ENCODE results near the gene CPXM2.

Gene CPXM2

DNA sequence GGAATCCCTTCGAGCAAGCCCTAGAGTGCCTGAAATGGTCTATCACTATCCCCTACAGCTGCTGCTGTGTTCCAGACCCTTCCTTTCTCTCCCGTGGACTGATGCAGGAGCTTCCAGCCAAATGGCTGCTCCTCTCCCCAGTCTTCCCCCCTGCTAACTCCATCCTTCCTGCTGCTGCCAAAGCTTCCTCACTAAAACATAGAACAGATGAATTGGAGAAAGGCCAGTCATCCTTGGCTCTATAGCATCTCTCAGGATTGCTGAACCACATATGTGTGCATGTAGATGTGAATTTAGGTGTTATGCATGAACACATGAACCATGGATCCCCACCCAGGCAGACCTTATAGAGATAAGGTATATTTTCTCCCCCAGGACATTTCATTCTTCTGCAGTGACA is 164.8 kb downstream of the CPXM2 start:
- no peak for DNase-seq

DNA sequence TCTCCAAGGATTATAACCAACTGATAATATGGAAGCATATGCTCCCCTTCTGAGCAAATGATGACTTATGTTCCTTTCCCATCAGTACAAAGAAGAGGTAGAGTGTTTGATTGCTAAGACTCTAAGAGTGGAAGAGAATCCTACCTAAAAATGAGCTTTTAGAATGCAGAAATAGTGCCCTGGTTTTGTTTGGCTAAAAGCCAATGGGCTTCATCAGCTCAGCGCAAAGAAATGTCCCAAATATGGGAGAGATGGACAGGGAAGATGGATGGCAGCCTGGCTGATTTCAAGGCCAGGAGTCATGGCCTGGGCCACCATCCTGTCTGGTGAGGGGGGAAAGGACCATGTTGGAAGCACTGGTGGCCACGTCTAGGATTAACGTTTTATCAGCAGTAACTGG is 165.2 kb downstream of the CPXM2 start:
- DNase-seq, result no peak

DNA sequence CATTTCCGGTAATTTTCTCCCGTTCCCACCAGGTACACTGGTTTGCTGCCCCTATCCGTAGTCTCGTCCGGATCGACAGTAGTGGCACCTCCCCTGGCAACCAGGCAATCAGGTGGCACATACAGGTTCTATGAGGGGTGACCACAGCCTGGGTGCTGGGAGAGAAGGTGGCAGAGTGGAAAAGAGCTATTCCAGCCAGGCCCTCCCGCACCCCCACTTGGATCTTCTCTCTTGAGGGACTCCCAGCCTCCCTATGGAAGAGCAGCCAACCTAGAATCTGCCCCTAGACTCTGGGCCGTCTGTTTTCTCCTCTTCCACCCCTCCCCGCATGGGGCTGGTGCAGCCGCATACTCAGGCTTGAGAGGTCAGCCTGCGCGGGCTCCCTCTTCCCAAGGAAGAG is 166.9 kb downstream of the CPXM2 start:
- DNase-seq, result no peak

DNA sequence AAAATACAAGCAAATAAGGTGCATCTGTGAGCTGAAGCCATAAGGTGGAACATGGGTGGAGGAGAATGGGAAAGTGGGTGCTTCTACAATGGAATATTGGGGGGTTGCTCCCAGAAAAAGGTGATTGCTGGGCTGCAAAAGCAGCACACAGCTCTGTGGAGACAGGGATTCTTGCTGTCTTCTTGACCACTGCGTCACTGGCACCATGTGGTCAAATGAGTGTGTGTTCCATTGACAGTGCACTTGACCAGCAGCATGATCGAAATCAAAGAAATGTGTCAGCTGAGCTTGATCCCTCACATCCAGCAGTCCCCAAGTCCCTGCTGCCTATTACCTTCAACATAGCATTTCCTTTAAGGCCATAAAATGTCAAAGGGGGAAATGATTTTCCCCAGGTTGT is 169.3 kb downstream of the CPXM2 start:
- DNase-seq, result no peak

DNA sequence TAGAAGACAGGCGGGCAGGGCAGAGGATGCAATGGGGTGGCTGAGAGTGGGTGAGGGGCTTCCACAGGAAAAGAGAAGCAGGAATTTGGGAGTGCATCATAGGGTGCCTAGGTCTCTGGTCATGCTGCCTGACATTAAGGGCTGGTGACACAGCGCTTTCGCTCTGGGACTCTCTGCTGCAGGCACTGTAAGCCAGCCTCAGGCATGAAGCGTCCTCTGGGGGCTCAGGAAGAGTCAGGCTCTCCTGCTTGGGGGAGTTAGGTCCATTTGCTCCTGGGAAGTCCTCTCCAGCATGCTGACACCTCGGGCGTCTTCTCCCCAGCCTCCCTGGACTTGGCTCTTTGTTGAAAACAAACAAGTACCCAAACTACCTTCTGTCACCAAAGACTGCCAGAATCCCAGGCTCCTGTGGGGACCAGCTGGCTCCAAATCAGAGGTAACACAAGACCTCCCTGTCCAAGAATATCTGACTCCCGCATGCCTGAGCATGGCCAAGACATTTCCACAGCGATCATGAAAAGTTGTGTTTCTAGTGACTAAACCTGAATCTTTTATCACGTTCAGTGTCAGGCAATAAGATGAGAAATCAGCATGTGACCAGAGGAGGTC is 170.1 kb downstream of the CPXM2 start:
- DNase-seq, result no peak

DNA sequence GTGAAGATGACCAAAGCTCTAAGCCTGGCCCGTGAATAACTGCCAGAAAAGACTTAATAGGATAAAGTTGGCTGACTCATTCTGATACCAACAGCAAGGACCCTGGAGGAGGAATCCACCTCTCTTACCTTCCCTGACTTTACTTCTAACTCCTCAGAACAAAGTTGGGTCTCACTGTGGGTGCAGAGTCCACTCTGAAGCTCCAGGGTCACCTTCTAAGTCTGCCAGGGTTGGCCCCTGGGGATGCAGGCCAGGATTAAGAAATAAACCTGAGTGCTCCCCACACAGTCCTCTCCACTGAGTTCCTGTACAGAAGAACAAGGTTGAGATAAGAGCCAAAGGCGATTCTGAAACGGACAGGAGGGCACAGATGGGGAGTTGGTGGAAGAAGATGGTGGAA is 171.1 kb downstream of the CPXM2 start:
- no peak for DNase-seq

DNA sequence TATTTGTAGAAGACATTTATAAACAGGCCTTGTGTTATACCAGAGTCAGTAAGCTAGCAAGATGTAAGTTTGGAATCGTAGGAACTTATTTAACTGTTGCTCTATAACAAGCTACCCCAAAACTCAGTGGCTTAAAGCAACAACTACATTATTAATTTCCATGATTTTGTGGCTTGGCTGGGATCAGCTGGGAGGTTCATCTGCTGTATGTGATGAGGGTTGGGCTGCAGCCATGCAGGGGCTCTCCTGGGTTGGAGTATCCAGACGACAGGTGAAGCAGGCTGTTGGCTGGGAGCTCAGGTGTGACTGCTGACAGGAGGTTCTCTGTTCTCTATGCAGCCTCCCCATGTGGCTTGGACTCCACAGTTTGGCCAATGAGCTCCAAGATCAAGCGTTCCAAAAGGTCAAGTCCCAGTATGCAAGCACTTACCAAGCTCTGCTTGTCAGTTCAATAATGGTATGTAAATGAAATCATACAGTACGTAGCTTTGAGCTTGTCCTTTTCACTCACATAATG is 173.0 kb downstream of the CPXM2 start:
- DNase-seq, result no peak

DNA sequence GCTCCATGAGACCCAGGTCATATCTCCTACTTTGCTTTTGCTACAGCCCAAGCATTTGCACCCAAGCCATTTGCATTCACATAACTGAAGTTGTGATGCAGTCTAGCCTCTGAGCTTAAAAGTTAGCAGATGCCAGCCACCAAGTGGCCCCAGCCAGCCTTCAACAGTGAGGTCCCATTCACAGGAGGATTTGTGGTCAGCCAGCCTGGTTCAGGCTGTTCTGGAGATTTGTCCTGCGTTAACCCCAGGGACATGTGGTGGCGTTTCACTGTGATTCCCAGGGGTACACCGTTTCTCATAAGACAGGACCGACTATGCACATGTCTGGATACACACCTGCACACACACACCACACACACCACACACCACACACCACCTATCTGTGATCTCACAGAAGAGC is 174.3 kb downstream of the CPXM2 start:
- DNase-seq, result no peak

DNA sequence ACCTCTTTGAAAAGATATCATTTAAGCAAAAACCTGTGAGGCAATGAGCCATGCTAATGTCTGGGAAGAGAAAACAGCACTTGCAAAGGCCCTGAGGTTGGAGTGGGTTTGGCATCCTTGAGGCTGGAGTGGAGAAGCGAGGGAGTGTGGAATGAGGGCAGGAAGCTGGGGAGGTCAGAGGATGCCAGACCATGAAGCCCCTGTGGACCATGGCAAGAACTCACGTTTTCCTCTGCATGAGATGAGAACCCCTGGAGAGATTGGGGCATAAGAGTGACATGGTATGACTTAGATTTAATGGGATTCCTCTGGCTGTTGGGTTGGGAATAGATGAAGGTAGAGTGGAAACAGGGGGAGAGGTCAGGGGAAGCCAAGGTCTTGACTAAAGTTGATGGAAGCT is 176.1 kb downstream of the CPXM2 start:
- no peak for DNase-seq

DNA sequence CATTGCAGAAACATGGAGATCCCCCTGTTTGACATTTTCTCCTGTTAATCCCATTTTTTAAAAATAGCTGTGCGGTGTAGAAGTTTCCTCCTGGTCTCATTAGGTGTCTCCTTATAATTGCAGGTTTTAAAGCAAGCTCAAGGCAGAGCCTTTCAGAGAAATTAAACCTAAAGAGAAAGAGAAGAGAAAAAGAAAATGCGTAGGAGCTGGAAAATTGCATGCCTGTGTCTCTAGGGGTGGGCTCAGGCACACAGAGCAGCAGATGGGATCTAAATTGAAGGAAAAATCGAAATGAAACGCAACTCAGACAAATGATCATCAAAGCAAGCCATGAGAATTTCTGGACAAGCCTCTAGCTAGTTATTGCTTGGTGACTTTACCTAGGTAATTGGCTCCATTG is 185.4 kb downstream of the CPXM2 start:
- DNase-seq, result no peak

DNA sequence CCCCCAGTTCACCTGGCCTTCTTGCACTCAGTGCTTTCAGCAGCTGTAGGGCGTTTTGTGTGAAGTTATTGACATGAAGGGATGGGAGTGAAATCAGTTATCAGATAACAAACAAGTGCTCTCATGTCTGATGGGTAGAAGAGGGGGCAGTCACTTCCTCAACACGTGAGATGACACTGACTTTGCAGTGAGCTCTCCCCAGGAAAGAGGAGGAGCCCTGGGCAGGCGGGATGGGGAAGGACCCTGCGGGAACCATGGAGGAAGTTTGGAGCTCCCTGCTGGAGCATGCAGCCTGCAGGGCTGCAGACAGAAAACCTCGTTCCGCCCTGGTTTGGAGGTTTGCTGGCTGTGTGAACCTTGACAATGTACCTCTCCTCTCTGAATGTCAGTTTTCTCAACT is 186.8 kb downstream of the CPXM2 start:
- no peak for DNase-seq

DNA sequence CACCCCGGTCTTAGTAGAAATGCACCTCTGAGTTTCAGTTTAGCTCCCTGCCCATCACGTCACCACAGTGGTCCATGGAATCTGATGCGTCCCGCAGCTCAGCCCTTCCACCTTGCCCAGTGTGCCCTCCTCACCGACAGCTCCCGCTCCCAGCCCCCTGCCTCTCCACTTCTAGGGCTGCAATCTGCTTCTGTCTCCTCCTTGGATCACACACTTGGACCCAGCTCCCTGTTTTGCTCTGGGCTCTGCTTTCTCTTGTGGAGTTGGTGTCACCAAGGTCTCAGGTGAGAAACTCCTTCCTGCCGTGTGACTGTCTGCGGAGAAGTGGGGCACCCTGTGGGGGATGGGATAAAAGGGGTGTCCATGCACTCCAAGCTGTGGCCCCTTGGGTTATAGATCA is 187.5 kb downstream of the CPXM2 start:
- DNase-seq, result no peak

DNA sequence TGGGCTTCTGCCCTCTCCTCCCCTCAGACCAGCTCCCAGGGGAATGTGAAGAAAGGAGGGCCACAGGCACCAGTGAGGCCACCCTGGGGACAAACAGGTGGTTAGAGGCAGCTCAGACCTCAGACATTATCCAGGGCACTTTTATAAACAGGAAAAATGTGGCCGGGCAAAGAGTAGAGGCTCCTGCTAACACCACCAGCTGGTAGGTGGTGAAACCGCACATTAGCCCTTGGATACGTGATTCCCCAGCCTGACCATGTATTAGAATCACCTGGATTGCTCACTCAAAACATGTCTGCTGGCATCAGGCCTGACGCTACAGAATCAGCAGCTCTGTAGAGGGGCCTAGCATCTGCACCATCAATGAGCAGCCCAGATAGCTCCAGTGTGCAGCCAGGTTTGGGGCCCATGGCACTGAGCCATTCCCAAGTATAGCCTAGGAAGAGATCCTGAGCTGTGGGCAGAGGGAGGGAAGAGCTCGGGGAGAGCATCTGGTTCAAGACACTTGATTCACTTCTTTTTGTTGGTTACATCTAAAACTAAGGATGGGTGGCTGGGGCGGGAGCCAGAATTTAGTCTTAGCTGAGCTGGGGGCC is 188.3 kb downstream of the CPXM2 start:
- DNase-seq, result no peak

Data from Kasumi-1 (cell line).